NCI-H1930 (cell line): ENCODE results near the gene C1orf50.
"Not testable (repeated sequence)": the region's sequence is repeated elsewhere in the genome, so short reads cannot be mapped to it uniquely, and the experiment has no call there.

Source experiments
- DNase-seq, 2 experiments: peaks; one replicate each; lab custom pipeline; 2025; lab: John Stamatoyannopoulos, UW

Gene C1orf50

DNA sequence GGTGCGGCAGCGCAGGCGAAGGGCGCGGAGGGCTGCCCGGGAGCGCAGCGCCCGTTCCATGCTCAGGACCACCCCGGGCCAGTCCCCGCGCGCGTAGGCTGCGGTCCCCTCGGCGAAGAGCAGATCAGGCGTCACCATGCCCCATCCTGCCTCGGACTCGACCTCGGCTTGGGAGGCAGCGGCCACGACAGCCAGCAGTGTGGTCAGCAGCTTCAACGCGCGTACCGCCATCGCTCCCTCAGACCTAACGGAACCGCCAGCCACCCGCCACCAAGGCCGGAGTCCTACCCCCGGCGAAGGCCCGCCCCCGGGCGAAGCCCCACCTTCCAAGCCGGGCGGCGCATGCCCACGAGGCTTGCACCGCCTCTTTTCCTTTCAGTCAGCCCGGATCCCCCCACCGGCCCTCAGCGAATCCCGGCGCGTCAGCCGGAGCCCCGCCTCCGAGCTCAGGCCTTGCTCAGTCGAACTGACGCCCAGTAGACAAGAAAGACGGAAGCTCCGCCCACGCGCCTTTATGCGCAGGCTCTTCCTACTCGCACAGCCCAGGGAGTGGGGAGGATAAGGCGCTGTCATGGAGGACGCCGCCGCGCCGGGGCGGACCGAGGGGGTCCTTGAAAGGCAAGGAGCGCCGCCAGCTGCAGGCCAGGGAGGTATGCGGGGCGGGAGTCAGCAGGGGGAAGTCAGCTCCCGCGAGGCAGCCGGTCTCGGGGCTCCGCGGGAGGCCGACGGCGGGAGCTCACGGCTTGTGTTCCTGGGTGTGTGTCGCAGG is at the start of gene C1orf50, which contains the start of gene P3H1:
Gene C1orf50, plus strand, starts transcription at position 509 of the 769 bp plus-strand sequence. Its CDS starts 63 bp downstream, at position 572.
Gene P3H1, minus strand, starts transcription at position 288 of the 769 bp plus-strand sequence. Its CDS starts 57 bp downstream, at position 231.
- peak; percentile 96 to 98 for DNase-seq

DNA sequence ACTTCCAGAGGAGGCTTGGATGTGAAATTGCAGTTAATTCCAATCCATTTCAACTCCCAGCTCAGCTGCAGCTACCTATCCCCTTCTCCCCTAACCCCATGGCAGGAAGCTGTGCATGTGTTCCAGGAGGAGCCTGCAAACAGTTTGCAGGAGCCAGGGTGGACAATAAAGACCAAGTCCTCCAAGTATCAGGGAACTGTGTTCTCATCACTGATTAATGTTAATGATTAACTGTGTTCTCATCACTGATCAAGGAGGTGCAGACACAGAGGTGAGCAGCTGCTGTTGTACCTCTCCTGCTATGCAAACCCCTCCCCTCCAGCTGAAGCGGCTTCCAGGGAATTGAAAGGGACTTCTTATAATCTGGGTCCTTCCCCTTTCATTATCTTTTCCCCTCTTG is 46.2 kb upstream of the C1orf50 start:
- DNase-seq, result no peak

DNA sequence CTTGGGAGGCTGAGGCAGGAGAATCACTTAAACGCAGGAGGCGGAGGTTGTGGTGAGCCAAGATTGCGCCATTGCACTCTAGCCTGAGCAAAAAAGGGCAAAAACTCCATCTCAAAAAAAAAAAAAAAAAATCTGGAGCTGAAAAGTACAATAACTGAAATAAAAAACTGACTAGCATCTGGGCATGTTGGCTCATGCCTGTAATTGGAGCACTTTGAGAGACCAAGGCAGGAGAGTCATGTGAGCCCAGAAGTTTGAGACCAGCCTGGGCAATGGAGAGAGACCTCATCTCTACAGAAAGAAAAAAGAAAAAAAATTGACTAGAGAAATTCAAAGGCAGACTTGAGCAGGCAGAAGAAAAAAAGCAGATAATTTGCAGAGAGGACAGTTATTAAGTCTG is 45.1 kb upstream of the C1orf50 start:
- no peak for DNase-seq

- DNase-seq, result not testable (repeated sequence)
These were observed 44.6 kb upstream of the C1orf50 start for GRCh38 chr1:42722403-42722802.

DNA sequence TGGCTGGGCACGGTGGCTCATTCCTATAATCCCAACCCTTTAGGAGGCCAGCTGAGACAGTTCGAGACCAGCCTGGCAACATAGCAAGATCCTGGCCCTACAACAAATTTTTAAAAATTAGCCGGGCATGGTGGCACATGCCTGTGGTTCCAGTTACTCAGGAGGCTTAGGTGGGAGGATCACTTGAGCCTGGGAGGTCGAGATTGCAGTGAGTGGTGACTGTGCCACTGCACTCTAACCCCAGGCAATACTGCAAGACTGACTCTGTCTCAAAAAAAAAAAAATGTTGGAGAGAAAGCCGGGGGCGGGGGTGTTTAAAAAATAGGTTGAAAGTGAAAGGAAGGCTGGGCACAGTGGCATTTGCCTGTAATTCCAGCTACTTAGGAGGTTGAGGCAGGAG is 43.5 kb upstream of the C1orf50 start:
- no peak for DNase-seq

GRCh38 chr1:42725820-42726219 is 41.2 kb upstream of the C1orf50 start:
- not testable (repeated sequence) for DNase-seq

GRCh38 chr1:42730002-42730401 is 37.0 kb upstream of the C1orf50 start:
- DNase-seq, result no peak

- DNase-seq, result no peak
These were observed 36.1 kb upstream of the C1orf50 start for GRCh38 chr1:42730988-42731387.

- DNase-seq, result no peak
These were observed 35.5 kb upstream of the C1orf50 start for GRCh38 chr1:42731585-42731984.

- DNase-seq, result no peak
These were observed 34.8 kb upstream of the C1orf50 start for GRCh38 chr1:42732126-42732680.

DNA sequence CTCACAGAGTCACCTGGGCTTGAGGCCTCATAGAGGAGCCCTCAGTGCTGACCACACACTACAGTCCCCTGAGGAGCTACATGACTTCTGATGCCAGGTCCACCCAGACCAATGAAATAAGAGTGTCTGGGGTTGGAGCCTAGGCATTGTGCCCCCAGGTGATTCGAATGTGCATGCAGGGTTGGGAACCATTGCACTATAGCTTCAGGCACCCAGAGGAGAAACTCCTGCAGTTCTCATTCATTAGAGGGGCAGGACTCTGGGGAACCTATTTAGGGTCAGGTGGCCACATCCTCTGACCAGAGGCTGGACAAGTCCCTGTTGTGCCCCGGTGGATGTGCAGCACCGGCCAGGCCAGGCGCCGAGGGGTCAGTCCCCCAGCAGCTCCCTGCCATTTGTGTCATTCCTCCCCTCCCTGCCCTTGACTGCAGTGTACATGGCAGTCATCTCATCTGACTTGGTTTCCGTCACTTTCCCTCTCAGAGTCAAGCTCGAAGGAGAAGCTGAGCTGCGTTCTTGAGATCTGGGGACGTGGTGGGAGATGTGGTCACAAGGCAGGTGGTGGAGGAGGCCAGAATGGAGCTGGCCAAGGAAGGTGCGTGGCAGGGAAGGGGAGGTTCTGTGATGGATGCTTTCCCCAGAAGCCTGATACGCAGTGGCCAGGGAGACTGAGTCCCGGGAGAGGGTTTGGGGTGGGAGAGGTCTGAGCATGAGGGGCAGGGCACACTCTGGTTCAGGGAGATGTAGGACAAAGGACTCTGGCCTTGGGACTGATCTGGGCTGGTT is 33.4 kb upstream of the C1orf50 start:
- DNase-seq, result no peak

GRCh38 chr1:42734201-42735035 is 32.6 kb upstream of the C1orf50 start:
- no peak for DNase-seq

GRCh38 chr1:42735056-42735455 is 32.0 kb upstream of the C1orf50 start:
- DNase-seq, result no peak

GRCh38 chr1:42735477-42736105 is 31.5 kb upstream of the C1orf50 start:
- no peak for DNase-seq

- DNase-seq, result no peak
These were observed 30.9 kb upstream of the C1orf50 start for GRCh38 chr1:42736152-42736551.

DNA sequence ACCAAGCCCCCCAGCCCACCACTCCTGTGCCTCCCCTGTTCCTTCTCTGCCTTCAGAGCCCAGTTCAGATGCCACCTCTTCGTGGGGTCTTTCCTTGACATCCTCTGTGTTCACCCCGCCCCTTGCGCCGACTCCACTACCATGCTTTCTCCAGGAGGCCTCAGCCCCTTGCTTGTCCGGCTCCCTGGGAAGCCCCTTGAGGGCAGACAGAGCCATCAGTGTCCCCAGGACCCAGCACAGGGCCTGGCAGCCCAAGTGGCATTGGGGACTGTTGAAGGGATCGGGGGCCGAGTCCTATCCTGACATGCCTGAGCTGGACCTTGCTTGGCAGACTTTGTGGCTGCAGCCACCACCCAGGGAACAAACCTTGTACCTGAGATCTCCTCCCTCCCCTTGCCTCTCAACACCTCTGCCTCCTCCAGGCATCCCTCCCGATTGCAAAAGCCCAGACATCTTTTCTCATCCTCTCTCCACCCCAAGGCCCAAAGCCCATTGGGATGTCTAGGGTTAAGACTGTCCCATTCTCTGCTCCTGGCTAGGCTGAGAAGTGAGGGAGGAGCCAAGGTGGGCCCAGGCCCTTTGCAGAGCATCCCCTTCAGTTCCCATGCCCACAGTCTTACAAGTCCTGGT is 30.4 kb upstream of the C1orf50 start:
- DNase-seq, result no peak

GRCh38 chr1:42737257-42737656 is 29.8 kb upstream of the C1orf50 start:
- DNase-seq, result no peak

DNA sequence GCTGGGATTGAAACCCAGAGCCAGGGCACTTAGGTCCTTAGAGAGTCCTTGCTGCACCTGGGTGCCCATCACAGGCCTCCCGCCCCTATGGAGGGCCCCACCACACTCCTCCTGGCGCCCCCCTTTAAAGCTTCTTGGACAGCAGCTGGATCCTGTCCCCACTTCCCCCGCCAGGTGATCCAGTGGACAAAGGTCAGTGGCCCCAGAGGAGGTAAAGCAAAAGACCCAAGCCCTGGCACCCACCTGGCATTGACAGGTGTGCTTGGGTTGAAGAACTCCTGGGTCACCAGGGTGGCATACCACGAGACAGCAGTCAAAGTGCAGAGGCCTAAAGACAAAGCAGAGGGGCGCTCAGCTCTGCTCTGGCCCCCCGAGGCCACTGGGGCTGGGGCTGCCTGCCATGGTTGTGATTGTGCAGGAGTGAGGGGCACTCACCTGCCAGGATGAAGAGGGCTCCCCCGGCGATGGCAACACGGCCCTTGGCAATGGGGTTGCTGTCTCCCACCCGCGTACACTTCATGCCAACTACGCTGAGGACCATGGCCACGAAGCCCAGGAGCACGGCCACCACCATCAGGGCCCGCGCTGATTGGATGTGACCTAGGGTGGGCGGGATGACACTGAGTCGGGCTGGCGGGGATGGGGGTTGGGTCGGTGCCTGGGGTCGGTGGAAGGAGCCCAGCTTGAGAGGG is 28.9 kb upstream of the C1orf50 start:
- DNase-seq, result no peak

DNA sequence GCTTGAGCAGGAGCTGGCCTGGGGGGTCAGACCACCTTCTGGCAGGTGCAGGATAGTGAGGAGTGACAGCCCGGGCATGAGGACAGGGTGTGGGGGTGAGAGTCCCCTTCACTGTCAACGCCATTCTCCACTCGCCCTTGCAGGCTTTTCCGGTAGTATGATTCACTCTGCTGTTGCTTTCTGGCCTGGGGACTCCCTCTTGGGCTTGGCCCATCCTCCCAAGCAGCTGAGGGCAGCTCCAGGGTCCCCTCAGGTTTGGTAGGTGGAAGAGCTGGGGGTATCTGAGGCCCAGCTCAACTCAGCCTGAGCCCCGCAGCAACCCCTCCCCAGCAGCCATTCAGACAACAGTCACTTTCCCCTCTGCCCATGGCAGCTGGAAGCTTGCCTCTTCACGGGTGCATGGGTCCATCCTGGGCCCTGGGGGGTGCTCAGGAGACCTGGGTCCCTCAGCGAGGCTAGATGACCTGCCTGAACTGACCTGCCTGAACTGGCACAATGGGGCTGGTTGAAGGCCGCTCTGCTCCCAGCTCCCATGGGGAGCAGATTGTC is 28.3 kb upstream of the C1orf50 start:
- DNase-seq, result no peak
